ENCODE measurements around the gene UQCRFS1. TPM values are rescaled to one million over a fixed set of nuclear protein-coding genes. Genes with fewer than 3 reads are reported as not detected.

Gene UQCRFS1
- total and polyA plus RNA-seq, 2 donors (not counting 1 experiment from before 2014, with no cell fraction given): 15.2 to 23.4 TPM

DNA sequence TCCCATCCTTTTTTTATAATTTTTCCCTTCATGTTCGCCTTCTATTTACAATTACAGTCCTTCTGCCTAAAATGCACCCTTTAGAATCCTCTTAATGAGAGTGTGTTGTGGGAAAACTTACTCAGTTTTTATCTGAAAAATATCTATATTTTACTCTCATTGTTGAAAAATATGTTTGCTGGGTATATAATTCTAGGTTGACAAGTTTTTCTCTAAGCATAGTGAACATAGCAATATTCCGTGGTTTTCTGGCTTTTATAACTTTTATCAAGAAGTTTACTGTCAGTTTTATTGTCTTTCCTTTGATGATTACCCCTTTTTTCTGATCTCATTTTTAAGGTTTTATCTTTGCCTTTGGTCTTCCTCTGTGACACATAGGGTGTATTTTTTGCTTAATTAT lies 57.3 kb downstream of the UQCRFS1 start:
- H3K4me2 ChIP-seq (replicated peaks; ENCODE audit: low read depth, low read length, poor library complexity, severe bottlenecking): no peak overlapping the region
- no peak for DNase-seq
- H3K9me3 ChIP-seq (ENCODE audit: control extremely low read depth in 1 of 3, control insufficient read depth in 2 of 3, insufficient read depth in 1 of 3, low read length in 2 of 3): peaks cover 0 to 17% (median 10%) of the 10 kb centered on the region in 3 donors
- H3K27me3 ChIP-seq (replicated peaks in 1 of 4; ENCODE audit: control extremely low read depth in 1 of 4, control insufficient read depth in 3 of 4, insufficient read depth in 4 of 4, low read length in 3 of 4): no peaks in the 10 kb centered on the region
- Mint-ChIP-seq H3K27ac (no peak overlapping the region), H3K4me1 (no peaks in the 10 kb centered on the region), H3K9me3 (ENCODE audit: insufficient read depth) (peaks cover 14% of the 10 kb centered on the region), H3K4me3 (no peak overlapping the region), H3K27me3 (no peaks in the 10 kb centered on the region)
- H3K27ac ChIP-seq (ENCODE audit: low read length in 2 of 2): no peak overlapping the region
- H3K36me3 ChIP-seq (replicated peaks in 1 of 2; ENCODE audit: control extremely low read depth in 1 of 2, control insufficient read depth in 1 of 2, extremely low read depth in 1 of 2, insufficient read depth in 2 of 2, low read length in 1 of 2): no peaks in the 10 kb centered on the region
- no CpG with 5 or more reads among the region's 2 CpGs for WGBS (ENCODE audit: insufficient coverage)
- POLR2A ChIA-PET: no interaction called here
- ATAC-seq (ENCODE audit: low read depth): no peak
- TF ChIP-seq, protein P1, sequence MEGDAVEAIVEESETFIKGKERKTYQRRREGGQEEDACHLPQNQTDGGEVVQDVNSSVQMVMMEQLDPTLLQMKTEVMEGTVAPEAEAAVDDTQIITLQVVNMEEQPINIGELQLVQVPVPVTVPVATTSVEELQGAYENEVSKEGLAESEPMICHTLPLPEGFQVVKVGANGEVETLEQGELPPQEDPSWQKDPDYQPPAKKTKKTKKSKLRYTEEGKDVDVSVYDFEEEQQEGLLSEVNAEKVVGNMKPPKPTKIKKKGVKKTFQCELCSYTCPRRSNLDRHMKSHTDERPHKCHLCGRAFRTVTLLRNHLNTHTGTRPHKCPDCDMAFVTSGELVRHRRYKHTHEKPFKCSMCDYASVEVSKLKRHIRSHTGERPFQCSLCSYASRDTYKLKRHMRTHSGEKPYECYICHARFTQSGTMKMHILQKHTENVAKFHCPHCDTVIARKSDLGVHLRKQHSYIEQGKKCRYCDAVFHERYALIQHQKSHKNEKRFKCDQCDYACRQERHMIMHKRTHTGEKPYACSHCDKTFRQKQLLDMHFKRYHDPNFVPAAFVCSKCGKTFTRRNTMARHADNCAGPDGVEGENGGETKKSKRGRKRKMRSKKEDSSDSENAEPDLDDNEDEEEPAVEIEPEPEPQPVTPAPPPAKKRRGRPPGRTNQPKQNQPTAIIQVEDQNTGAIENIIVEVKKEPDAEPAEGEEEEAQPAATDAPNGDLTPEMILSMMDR (IDR thresholded peaks at IDR 0.05): no peak
- no peak for TF ChIP-seq EZH2 (IDR thresholded peaks at IDR 0.05; ENCODE audit: borderline replicate concordance, insufficient read depth, low read depth, low read length, poor library complexity, severe bottlenecking)
- H3K79me2 ChIP-seq (ENCODE audit: control insufficient read depth, insufficient read depth, low read length): no peaks in the 10 kb centered on the region
- no peak overlapping the region for H3K4me3 ChIP-seq (ENCODE audit: control extremely low read depth in 1 of 5, extremely low read depth in 1 of 5, insufficient read depth in 1 of 5, low read depth in 2 of 5, low read length in 4 of 5)
- no peaks in the 10 kb centered on the region for H3K4me1 ChIP-seq (ENCODE audit: control insufficient read depth in 2 of 2, insufficient read depth in 2 of 2, low read length in 2 of 2)
- no peaks in the 10 kb centered on the region for H4K20me1 ChIP-seq (ENCODE audit: control insufficient read depth, insufficient read depth, low read length, poor library complexity, severe bottlenecking)
- CTCF ChIA-PET: no interaction called here
- intact Hi-C loops (cut with micrococcal nuclease): no loop called here
- no peak overlapping the region for H3K9ac ChIP-seq (ENCODE audit: low read length)
- no peak overlapping the region for H2AFZ ChIP-seq (ENCODE audit: insufficient read depth, low read depth, low read length, poor library complexity, severe bottlenecking)

Small RNAs within 50 kb of the gene (small RNA-seq; reads per million reads assigned to genes)
- not detected for gene RN7SL340P (ENCODE audit: insufficient read length, low read depth, low replicate concordance)

Measured in B cell (primary cell).